K562 (cell line): ENCODE results near the gene NLGN3. TPM values are rescaled to one million over a fixed set of nuclear protein-coding genes. Genes with fewer than 3 reads are reported as not detected.
A peak's percentile ranks its signal among the peaks of the same experiment; 100 is the strongest.

Source experiments
- ATAC-seq: fragments of 200-7000 bp; cut with Tn5 transposase; 3 replicates; pipeline ENCODE4 v1.9.1; 2020; ENCODE audit warnings: moderate library complexity
- BruUV-seq: library from RNA; stranded (reverse); fragments of 400-500 nt; replicated peaks from 2 replicates; lab custom pipeline; 2021; lab: Mats Ljungman, UMichigan
- CTCF ChIA-PET: fragments of 300-600 bp; formaldehyde crosslinking; extraction: SDS; loops from one replicate; lab custom pipeline; 2021; ENCODE audit warnings: low intra/inter-chr PET ratio; lab: Yijun Ruan, JAX
- POLR2A ChIA-PET: fragments of 300-600, 350-650 bp; sonication (Branson Sonifier 250); formaldehyde crosslinking; extraction: SDS; loops from one replicate; lab custom pipeline; 2021; ENCODE audit warnings: antibody characterized with exemption, inconsistent platforms; lab: Yijun Ruan, JAX
- DNase-seq, 4 experiments: peaks; one replicate each; pipeline versions ENCODE4 v3.0.0 to v3.0.0-alpha.2; 2011 to 2018; ENCODE audit warnings: low spot score in 3 of 4, mixed read lengths in 3 of 4; ENCODE audit errors: extremely low read depth in 1 of 4
- FAIRE-seq: peaks from 2 replicates; lab custom pipeline; 2011; peaks lifted over from hg19 to GRCh38; lab: Jason Lieb, UNC
- H2AFZ ChIP-seq: 2 replicates; pipeline ENCODE4 v1.6.0; 2011; ENCODE audit warnings: low read depth, low read length, control low read depth, inconsistent platforms
- H3K27ac ChIP-seq: fragments of 200-600 bp; 3 replicates; pipeline ENCODE4 v1.8.0; 2011; ENCODE audit warnings: low read depth, mild to moderate bottlenecking, control low read depth, inconsistent platforms, low read length, moderate library complexity, mixed read lengths; ENCODE audit errors: extremely low read depth
- H3K27me3 ChIP-seq, 2 experiments: fragments of 300-600 bp in 1 of 2; 2 replicates in 1 of 2; 3 replicates in 1 of 2; pipeline versions ENCODE4 v1.6.0 to v1.8.0; 2011; ENCODE audit warnings: inconsistent platforms in 2 of 2, low read length in 2 of 2, mild to moderate bottlenecking in 1 of 2, mixed read lengths in 1 of 2, moderate library complexity in 1 of 2; ENCODE audit not compliant: control insufficient read depth in 2 of 2, insufficient read depth in 2 of 2
- H3K36me3 ChIP-seq: fragments of 300-600 bp; 3 replicates; pipeline ENCODE4 v1.8.0; 2011; ENCODE audit warnings: mild to moderate bottlenecking, low read length, inconsistent platforms; ENCODE audit not compliant: control insufficient read depth, insufficient read depth
- H3K4me1 ChIP-seq, 2 experiments: fragments of 200-600 bp in 1 of 2; replicated peaks in 1 of 2; 2 replicates in 1 of 2; 3 replicates in 1 of 2; pipeline versions ENCODE4 v1.5.1 to v1.8.0; 2011; ENCODE audit warnings: inconsistent platforms in 2 of 2, low read length in 2 of 2, mild to moderate bottlenecking in 1 of 2, mixed read lengths in 1 of 2, moderate library complexity in 1 of 2; ENCODE audit not compliant: control insufficient read depth in 2 of 2, insufficient read depth in 2 of 2
- H3K4me2 ChIP-seq: 2 replicates; pipeline ENCODE4 v1.6.1; 2011; ENCODE audit warnings: low read length, control low read depth, inconsistent platforms, mixed read lengths; ENCODE audit not compliant: insufficient read depth
- H3K4me3 ChIP-seq: fragments of 200-600 bp; sonication (generic), shearing (Covaris generic); 2 replicates; pipeline ENCODE4 v1.5.1; 2016; ENCODE audit warnings: control low read depth, inconsistent platforms
- H3K79me2 ChIP-seq: fragments of 200-600 bp; 3 replicates; pipeline ENCODE4 v1.8.0; 2011; ENCODE audit warnings: low read length, inconsistent platforms; ENCODE audit not compliant: control insufficient read depth, insufficient read depth
- H3K9ac ChIP-seq, 2 experiments: 2 replicates each; pipeline versions ENCODE4 v1.6.0 to v1.6.1; 2011; ENCODE audit warnings: low read depth in 2 of 2, low read length in 2 of 2, control low read depth in 1 of 2, inconsistent platforms in 1 of 2, mild to moderate bottlenecking in 1 of 2, mixed read lengths in 1 of 2; ENCODE audit not compliant: insufficient read depth in 1 of 2
- H3K9me1 ChIP-seq: one replicate; pipeline ENCODE4 v1.6.0; 2011; ENCODE audit warnings: inconsistent platforms, mild to moderate bottlenecking, low read length, moderate library complexity; ENCODE audit not compliant: control insufficient read depth, insufficient read depth
- H3K9me3 ChIP-seq: replicated peaks from 2 replicates; pipeline ENCODE4 v1.5.1; 2011; ENCODE audit warnings: low read depth, low read length, inconsistent platforms; ENCODE audit not compliant: control insufficient read depth, insufficient read depth
- H4K20me1 ChIP-seq: replicated peaks from 2 replicates; pipeline ENCODE4 v1.6.1; 2011; ENCODE audit warnings: low read length, inconsistent platforms, mixed read lengths; ENCODE audit not compliant: control insufficient read depth, insufficient read depth
- ARNT ChIP-seq, 2 experiments: fragments of 450-650 bp; IDR thresholded peaks; 2 replicates each; pipeline ENCODE4 v1.6.1; 2016; ENCODE audit warnings: mild to moderate bottlenecking in 1 of 2
- CREB3 ChIP-seq: fragments of 450-650 bp; conservative IDR thresholded peaks from 2 replicates; pipeline ENCODE4 v1.6.1; 2016; ENCODE audit warnings: missing genetic modification characterization, low read depth, mild to moderate bottlenecking, missing compliant biosample characterization, moderate library complexity
- ELK3 ChIP-seq: fragments of 450-650 bp; formaldehyde crosslinking; IDR thresholded peaks from 2 replicates; pipeline ENCODE4 v1.4.0; 2020; ENCODE audit warnings: mild to moderate bottlenecking
- ETV1 ChIP-seq: fragments of 450-650 bp; conservative IDR thresholded peaks from 2 replicates; pipeline ENCODE4 v1.6.1; 2016; ENCODE audit warnings: missing genetic modification characterization, control low read depth, low read depth, missing compliant biosample characterization
- MAX ChIP-seq: sonication (generic); formaldehyde crosslinking; IDR thresholded peaks from 2 replicates; pipeline ENCODE4 v1.9.0; 2022; ENCODE audit warnings: mild to moderate bottlenecking, missing genetic modification reagents
- NKRF ChIP-seq: fragments of 450-650 bp; IDR thresholded peaks from 2 replicates; pipeline ENCODE4 v1.6.1; 2016; ENCODE audit warnings: borderline replicate concordance
- NR2C2 ChIP-seq, 2 experiments: fragments of 200-800 bp in 1 of 2; sonication (Bioruptor generic) in 1 of 2; sonication (generic) in 1 of 2; formaldehyde crosslinking in 1 of 2; IDR thresholded peaks; 2 replicates each; pipeline versions ENCODE4 v1.6.1 to v1.8.0; 2016 to 2022; ENCODE audit warnings: mild to moderate bottlenecking in 1 of 2, missing compliant biosample characterization in 1 of 2, missing genetic modification characterization in 1 of 2, missing genetic modification reagents in 1 of 2
- POLR2AphosphoS5 ChIP-seq: IDR thresholded peaks from 2 replicates; pipeline ENCODE4 v1.6.1; 2011; ENCODE audit warnings: mild to moderate bottlenecking, low read depth, low read length, moderate library complexity; ENCODE audit not compliant: control insufficient read depth, insufficient read depth
- SOX6 ChIP-seq: fragments of 450-650 bp; IDR thresholded peaks from 2 replicates; pipeline ENCODE4 v1.6.1; 2014; ENCODE audit warnings: mild to moderate bottlenecking
- ZNF668 ChIP-seq: fragments of 250-450 bp; sonication (Bioruptor Pico); IDR thresholded peaks from 2 replicates; pipeline ENCODE4 v1.8.0; 2022; ENCODE audit warnings: mild to moderate bottlenecking, inconsistent platforms
- ZNF740 ChIP-seq, 3 experiments: fragments of 200-800 bp in 1 of 3; sonication (Bioruptor generic) in 1 of 3; sonication (generic) in 1 of 3; formaldehyde crosslinking in 1 of 3; IDR thresholded peaks; 2 replicates each; pipeline versions ENCODE4 v1.6.1 to v1.8.0; 2016 to 2022; ENCODE audit warnings: mild to moderate bottlenecking in 2 of 3, missing compliant biosample characterization in 2 of 3, missing genetic modification characterization in 2 of 3, missing genetic modification reagents in 1 of 3
- WGBS: fragments of 100-300 bp; shearing (Covaris generic); methylation state at CpG from one replicate; pipeline ENCODE4 v1.1.6; 2016; ENCODE audit warnings: low coverage, mixed read lengths; ENCODE audit not compliant: insufficient coverage; ENCODE audit errors: missing lambda C conversion rate; 5-methylcytosine and 5-hydroxymethylcytosine counted together
- in situ Hi-C: fragments of 300-500 bp; cut with MboI; formaldehyde crosslinking; loops from 4 replicates; pipeline ENCODE4 v1.15.0; 2018; ENCODE audit warnings: inconsistent platforms, mixed read lengths
- intact Hi-C: fragments of 100-400 bp; cut with micrococcal nuclease; formaldehyde crosslinking; loops from 2 replicates; pipeline ENCODE4 v1.14.2; 2022
- polyA plus RNA-seq, 8 experiments: library from polyadenylated mRNA; depleted of rRNA in 4 of 8; stranded (reverse) in 5 of 8; unstranded in 3 of 8; fragments of >200 nt; fragmentation: Nextera tagmentation in 2 of 8; fragmentation: Illumina TruSeq in 1 of 8; extraction: Ambion mirVana in 2 of 8; extraction: Trizol in 1 of 8; gene quantifications; 2 replicates each; pipeline versions ENCODE4 v1.2.1 to v1.2.3, GENCODE V29; 2011 to 2014; ENCODE audit warnings: inconsistent platforms in 1 of 8, missing spikeins in 1 of 8
- total RNA-seq, 7 experiments: library from RNA; depleted of rRNA in 6 of 7; stranded (reverse); fragments of >200 nt in 6 of 7; fragmentation: Illumina TruSeq in 2 of 7; extraction: Trizol in 2 of 7; gene quantifications; 2 replicates each; pipeline versions ENCODE4 v1.2.1 to v1.2.3, GENCODE V29; 2011 to 2021; ENCODE audit warnings: low replicate concordance in 1 of 7

The NLGN3 gene
- total and polyA plus RNA-seq, 9 of the 15 experiments (the other 6 are each of a cell fraction or from before 2014, with no cell fraction given): 0.03 to 0.86 (median 0.25) TPM

GRCh38 chrX:71181558-71181909 lies 36.9 kb downstream of the NLGN3 start:
- no peaks in the 10 kb centered on the region for H3K9me3 ChIP-seq
- peak overlapping the region; percentile 65 for H3K4me2 ChIP-seq
- POLR2A ChIA-PET: interaction anchor here (0.7 to 1.4 kb wide), 6 partner anchors 8 to 353 kb away, joined by 3 to 5 read pairs (median 5); partner anchors contain the start of gene SNX12
- no peaks in the 10 kb centered on the region for H4K20me1 ChIP-seq
- TSS peak; percentile 63 for BruUV-seq
- intact Hi-C loops: loop anchor here (5.0 kb wide), 1 partner anchor 471 kb away; no protein-coding TSS in a partner anchor
- in situ Hi-C loops: no loop called here
- no peaks in the 10 kb centered on the region for H3K9me1 ChIP-seq
- H3K27me3 ChIP-seq: no peaks in the 10 kb centered on the region
- no peaks in the 10 kb centered on the region; the same call in 2 of the 3 replicates for H3K36me3 ChIP-seq
- H3K4me1 ChIP-seq: peaks cover 4 to 18% of the 10 kb centered on the region in 2 experiments; a peak in 3 of 5 replicates
- FAIRE-seq: no peak
- peak in 3 of 4 experiments; percentile 12 to 40 (median 29) for DNase-seq
- ATAC-seq: peak; percentile 35
- CTCF ChIA-PET: interaction anchor here (0.7 kb wide), 1 partner anchor 361 kb away, joined by 4 read pairs; no protein-coding TSS in a partner anchor
- peak overlapping the region; percentile 72 for H2AFZ ChIP-seq
- no peaks in the 10 kb centered on the region for H3K79me2 ChIP-seq
- 7% methylated on average over 9 of the region's 10 CpGs for WGBS
- H3K27ac ChIP-seq: peak overlapping the region; percentile 97
- peak overlapping the region; percentile 36 for H3K4me3 ChIP-seq
- peak overlapping the region; percentile 90 to 96; a peak in 3 of 4 replicates for H3K9ac ChIP-seq
- TF ChIP-seq ETV1 (tag) (0 out of 2 replicates have a peak, but pooled peaks have one; percentile 3), ELK3 (CRISPR knock-in tag) (no peak), ARNT (IDR thresholded peaks at IDR 0.05) (no peak), NKRF (0 out of 2 replicates have a peak, but pooled peaks have one; percentile 32), SOX6 (no peak), CREB3 (0 out of 2 replicates have a peak, but pooled peaks have one; percentile 69), POLR2AphosphoS5 (no peak), ZNF740 (CRISPR knock-in tag; IDR thresholded peaks at IDR 0.05) (no peak), ZNF740 (tag; IDR thresholded peaks at IDR 0.05) (0 out of 4 replicates have a peak, but pooled peaks of 1 of the 2 experiments have one; percentile 11), NR2C2 (CRISPR knock-in tag; IDR thresholded peaks at IDR 0.05) (no peak), NR2C2 (tag; IDR thresholded peaks at IDR 0.05) (peak; percentile 65; the same call in 1 of the 2 replicates), MAX (CRISPR knock-in tag) (0 out of 2 replicates have a peak, but pooled peaks have one; percentile 4), ZNF668 (CRISPR knock-in tag) (peak; percentile 52; the same call in 1 of the 2 replicates)
